ENCODE data around the gene GRM1. TPM values are rescaled to one million over a fixed set of nuclear protein-coding genes. Genes with fewer than 3 reads are reported as not detected.

Gene GRM1
- total RNA-seq, 1 donor from 2014 or later, result 6.7 TPM

GRCh38 chr6:146287691-146288369, 259.0 kb downstream of the GRM1 start:
- Histone ChIP-seq H3K4me3 (no peak overlapping the region), H3K4me1 (peaks cover 18% of the 10 kb centered on the region), H3K27ac (replicated peaks) (no peak overlapping the region), H3K27me3 (ENCODE audit: low read depth) (no peaks in the 10 kb centered on the region), H3K36me3 (no peaks in the 10 kb centered on the region), H3K9me3 (replicated peaks) (peaks cover 9% of the 10 kb centered on the region)
- TF ChIP-seq, protein P1, sequence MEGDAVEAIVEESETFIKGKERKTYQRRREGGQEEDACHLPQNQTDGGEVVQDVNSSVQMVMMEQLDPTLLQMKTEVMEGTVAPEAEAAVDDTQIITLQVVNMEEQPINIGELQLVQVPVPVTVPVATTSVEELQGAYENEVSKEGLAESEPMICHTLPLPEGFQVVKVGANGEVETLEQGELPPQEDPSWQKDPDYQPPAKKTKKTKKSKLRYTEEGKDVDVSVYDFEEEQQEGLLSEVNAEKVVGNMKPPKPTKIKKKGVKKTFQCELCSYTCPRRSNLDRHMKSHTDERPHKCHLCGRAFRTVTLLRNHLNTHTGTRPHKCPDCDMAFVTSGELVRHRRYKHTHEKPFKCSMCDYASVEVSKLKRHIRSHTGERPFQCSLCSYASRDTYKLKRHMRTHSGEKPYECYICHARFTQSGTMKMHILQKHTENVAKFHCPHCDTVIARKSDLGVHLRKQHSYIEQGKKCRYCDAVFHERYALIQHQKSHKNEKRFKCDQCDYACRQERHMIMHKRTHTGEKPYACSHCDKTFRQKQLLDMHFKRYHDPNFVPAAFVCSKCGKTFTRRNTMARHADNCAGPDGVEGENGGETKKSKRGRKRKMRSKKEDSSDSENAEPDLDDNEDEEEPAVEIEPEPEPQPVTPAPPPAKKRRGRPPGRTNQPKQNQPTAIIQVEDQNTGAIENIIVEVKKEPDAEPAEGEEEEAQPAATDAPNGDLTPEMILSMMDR (IDR thresholded peaks at IDR 0.05; ENCODE audit: borderline replicate concordance), result no peak
- intact Hi-C loops (cut with micrococcal nuclease), result no loop called here
- no peak for DNase-seq

DNA sequence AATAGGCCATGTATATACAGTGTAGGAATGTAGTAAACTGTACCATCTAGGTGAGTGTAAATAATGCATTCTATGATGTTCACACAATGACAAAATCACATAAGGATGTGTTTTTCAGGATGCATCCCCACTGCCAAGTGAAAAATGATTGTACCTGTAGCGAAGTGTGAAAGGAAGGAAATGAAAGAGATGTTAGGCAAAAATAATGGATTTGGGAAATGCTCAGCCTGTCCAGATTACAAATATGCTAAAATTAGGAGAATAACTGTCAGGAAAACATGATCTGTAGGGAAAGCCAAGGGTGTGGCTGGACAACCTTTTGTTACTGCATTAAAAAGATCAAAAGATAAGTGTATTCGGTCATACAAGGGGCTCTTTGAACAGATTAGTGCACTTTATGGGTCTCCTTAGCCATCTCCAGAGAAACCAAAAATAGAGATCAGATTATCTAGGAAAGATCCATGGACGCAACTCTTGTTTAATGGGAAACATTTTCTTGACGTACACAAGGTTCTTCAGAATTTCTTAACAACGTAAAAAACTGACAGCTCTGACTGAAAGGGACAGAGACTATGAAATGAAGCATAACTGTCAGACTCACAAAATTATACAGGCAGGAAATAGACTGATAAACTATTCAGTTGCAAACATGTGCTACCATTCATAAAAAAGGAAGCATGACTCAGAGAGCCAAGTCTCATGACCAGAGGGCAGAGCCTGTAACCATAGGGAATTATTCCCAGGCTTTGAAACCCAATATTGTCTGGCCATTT, 261.1 kb downstream of the GRM1 start:
- peak overlapping the region; percentile 44 for H3K27ac ChIP-seq (replicated peaks)
- peaks cover 9% of the 10 kb centered on the region for H3K9me3 ChIP-seq (replicated peaks)
- no peaks in the 10 kb centered on the region for H3K27me3 ChIP-seq (ENCODE audit: low read depth)
- H3K4me3 ChIP-seq, result no peak overlapping the region
- H3K36me3 ChIP-seq, result no peaks in the 10 kb centered on the region
- DNase-seq, result no peak
- peaks cover 18% of the 10 kb centered on the region for H3K4me1 ChIP-seq
- TF ChIP-seq, protein P1 (IDR thresholded peaks at IDR 0.05; ENCODE audit: borderline replicate concordance), result no peak
- intact Hi-C loops (cut with micrococcal nuclease), result no loop called here

DNA sequence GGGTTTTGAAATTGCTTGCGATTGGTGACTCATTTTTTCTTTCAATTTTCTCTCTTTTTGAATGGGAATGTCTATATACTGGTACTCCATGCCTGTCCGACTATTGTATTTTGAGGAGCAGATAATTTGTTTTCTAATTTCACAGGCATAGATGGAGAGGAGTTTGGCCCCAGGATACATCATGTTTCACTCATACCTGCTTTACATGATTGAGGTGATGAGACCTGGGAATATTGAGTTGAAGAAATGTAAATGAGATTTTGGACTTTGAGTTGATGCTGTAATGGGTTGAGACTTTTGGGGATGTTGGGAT, 261.7 kb downstream of the GRM1 start:
- Histone ChIP-seq H3K4me3 (no peak overlapping the region), H3K36me3 (no peaks in the 10 kb centered on the region), H3K27me3 (ENCODE audit: low read depth) (no peaks in the 10 kb centered on the region), H3K4me1 (peaks cover 18% of the 10 kb centered on the region), H3K27ac (replicated peaks) (peak overlapping the region; percentile 44), H3K9me3 (replicated peaks) (peaks cover 9% of the 10 kb centered on the region)
- TF ChIP-seq, protein P1 (IDR thresholded peaks at IDR 0.05; ENCODE audit: borderline replicate concordance), result no peak
- no peak for DNase-seq
- intact Hi-C loops (cut with micrococcal nuclease), result no loop called here

DNA sequence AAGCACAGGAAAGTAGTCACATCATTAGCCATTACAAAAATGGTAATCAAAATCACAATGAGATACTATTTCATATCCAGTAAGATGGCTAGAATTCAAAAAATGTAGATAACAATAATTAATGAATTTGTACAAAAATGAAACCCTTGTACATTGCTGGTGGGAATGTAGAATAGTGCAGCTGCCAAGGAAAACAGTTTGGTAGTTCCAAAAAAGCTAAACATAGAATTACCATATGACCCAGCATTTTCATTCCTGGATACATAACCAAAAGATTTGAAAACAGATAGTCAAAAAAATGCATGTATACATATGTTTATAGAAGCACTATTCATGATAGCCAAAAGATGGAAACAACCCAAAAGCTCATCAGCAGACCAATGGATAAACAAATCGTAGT, 263.6 kb downstream of the GRM1 start:
- Histone ChIP-seq H3K9me3 (replicated peaks) (peaks cover 7% of the 10 kb centered on the region), H3K4me3 (no peak overlapping the region), H3K27ac (replicated peaks) (no peak overlapping the region), H3K4me1 (peaks cover 13% of the 10 kb centered on the region), H3K27me3 (ENCODE audit: low read depth) (no peaks in the 10 kb centered on the region), H3K36me3 (no peaks in the 10 kb centered on the region)
- DNase-seq, result no peak
- intact Hi-C loops (cut with micrococcal nuclease), result no loop called here
- TF ChIP-seq, protein P1 (IDR thresholded peaks at IDR 0.05; ENCODE audit: borderline replicate concordance), result no peak

GRCh38 chr6:146295695-146296094, 266.8 kb downstream of the GRM1 start:
- Histone ChIP-seq H3K27me3 (ENCODE audit: low read depth) (no peaks in the 10 kb centered on the region), H3K4me3 (no peak overlapping the region), H3K4me1 (peaks cover 2% of the 10 kb centered on the region), H3K9me3 (replicated peaks) (no peaks in the 10 kb centered on the region), H3K36me3 (no peaks in the 10 kb centered on the region), H3K27ac (replicated peaks) (no peak overlapping the region)
- no peak for DNase-seq
- intact Hi-C loops (cut with micrococcal nuclease), result no loop called here
- TF ChIP-seq, protein P1 (IDR thresholded peaks at IDR 0.05; ENCODE audit: borderline replicate concordance), result no peak
